DOHH2 (cell line): Measurements from ENCODE around the gene CRTAC1.

ENCODE experiments used
- CTCF ChIP-seq: fragments of 200-600 bp; sonication (generic); IDR thresholded peaks from one replicate; pipeline ENCODE4 v1.5.1; 2014; ENCODE audit warnings: antibody characterized with exemption, mild to moderate bottlenecking, low read depth, low read length; ENCODE audit not compliant: poor library complexity, severe bottlenecking
- EZH2phosphoT487 ChIP-seq: fragments of 200-600 bp; sonication (generic); IDR thresholded peaks from 2 replicates; pipeline ENCODE4 v1.6.1; 2017; ENCODE audit warnings: borderline replicate concordance, mild to moderate bottlenecking, antibody characterized with exemption, low read length, moderate library complexity, mixed read lengths

- TF ChIP-seq CTCF (no peak), EZH2phosphoT487 (no peak)
These were observed 210.2 kb downstream of the CRTAC1 start for GRCh38 chr10:97820096-97820704.
